Adrenal gland (tissue), 5 donors: ENCODE measurements around the gene DUSP11.

Experiments used
- POLR2A ChIP-seq, 2 donors: fragments of 450-650 bp; IDR thresholded peaks; one replicate each; pipeline ENCODE4 v1.6.1; 2017; ENCODE audit warnings: antibody characterized with exemption in 2 of 2, mild to moderate bottlenecking in 2 of 2, moderate library complexity in 1 of 2
- TF ChIP-seq, protein P1 (sequence below), 6 experiments: fragments of 450-650 bp in 4 of 6; fragments of 200-600 bp in 2 of 6; sonication (generic) in 1 of 6; IDR thresholded peaks; 1 replicate in 5 of 6; 2 replicates in 1 of 6; pipeline versions ENCODE4 v1.5.1 to v1.8.0; 2016 to 2021; ENCODE audit warnings: antibody characterized with exemption in 6 of 6, mild to moderate bottlenecking in 2 of 6, moderate library complexity in 1 of 6
- donor health status: DM: no; HTN: no; CAD: no.

DNA sequence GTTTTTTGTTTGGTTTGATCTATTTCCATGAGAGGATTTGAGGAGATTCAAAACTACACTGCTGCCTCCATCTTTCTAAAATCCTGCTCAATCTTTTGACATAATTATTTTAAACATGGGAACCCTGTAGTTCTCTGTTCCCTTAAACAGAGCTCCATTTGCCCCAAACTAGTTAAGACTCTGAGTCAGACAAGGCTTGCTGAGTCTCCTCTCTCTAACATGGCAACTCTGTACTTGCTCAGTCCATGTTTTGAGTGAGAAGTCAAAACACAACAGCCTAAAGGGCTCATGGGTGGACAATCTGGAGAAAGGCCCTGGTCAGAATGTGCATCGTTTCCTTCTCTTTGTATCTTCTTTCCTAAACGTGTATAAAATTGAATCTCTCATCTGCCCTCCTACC is 41.8 kb upstream of the DUSP11 start:
- TF ChIP-seq, protein P1, sequence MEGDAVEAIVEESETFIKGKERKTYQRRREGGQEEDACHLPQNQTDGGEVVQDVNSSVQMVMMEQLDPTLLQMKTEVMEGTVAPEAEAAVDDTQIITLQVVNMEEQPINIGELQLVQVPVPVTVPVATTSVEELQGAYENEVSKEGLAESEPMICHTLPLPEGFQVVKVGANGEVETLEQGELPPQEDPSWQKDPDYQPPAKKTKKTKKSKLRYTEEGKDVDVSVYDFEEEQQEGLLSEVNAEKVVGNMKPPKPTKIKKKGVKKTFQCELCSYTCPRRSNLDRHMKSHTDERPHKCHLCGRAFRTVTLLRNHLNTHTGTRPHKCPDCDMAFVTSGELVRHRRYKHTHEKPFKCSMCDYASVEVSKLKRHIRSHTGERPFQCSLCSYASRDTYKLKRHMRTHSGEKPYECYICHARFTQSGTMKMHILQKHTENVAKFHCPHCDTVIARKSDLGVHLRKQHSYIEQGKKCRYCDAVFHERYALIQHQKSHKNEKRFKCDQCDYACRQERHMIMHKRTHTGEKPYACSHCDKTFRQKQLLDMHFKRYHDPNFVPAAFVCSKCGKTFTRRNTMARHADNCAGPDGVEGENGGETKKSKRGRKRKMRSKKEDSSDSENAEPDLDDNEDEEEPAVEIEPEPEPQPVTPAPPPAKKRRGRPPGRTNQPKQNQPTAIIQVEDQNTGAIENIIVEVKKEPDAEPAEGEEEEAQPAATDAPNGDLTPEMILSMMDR (IDR thresholded peaks at IDR 0.05), result no peak
- no peak for TF ChIP-seq POLR2A (IDR thresholded peaks at IDR 0.05)
